ENCODE measurements around the gene UCP3. TPM values are rescaled to one million over a fixed set of nuclear protein-coding genes. Genes with fewer than 3 reads are reported as not detected.

UCP3 gene
- total RNA-seq, 1 experiment from 2014 or later: 1.2 TPM

DNA sequence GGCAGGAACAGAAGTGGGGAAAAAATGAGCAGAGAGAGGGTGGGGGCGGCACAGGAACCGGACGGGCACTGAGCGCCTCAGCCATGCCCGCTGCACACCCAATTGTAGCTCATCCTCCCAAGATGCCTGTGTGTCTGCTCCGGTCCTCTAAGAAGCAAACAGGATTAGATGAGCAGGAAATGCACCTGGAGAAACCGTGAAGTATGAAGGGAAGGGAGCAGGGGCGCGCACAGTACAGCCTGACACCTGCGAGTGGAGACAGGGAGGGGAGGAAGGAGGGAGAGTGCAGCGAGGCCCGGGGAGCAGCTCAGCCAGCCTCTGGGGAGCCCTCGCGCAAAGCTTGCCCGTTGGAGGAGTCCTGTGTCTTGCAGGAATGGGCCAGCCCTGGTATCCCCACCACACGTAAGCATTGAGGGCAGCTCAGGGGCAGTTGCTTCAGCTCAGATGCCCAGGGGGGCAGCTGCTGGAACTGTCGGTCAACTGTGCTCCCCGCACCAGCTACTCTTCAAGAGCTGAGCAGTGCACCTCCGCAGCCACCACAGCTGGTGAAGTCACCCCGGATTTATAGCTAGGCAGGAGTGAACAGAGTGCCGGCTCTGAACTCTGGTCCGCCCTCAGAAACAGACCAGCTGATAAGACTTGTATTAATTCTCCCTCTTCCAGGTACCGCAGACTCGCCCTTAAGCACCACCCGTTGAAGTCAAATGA is 51.1 kb downstream of the UCP3 start:
- no TSS peak for BruUV-seq (replicated peaks)
- Histone ChIP-seq H3F3A (ENCODE audit: low read length, unreplicated experiment) (no peaks in the 10 kb centered on the region), H4K20me1 (ENCODE audit: low read length) (no peaks in the 10 kb centered on the region), H3K9me2 (replicated peaks; ENCODE audit: low read length) (no peaks in the 10 kb centered on the region), H3K27me3 (ENCODE audit: low read length) (no peaks in the 10 kb centered on the region), H3K79me2 (ENCODE audit: low read length) (no peaks in the 10 kb centered on the region), H3K36me3 (ENCODE audit: low read depth, low read length) (no peaks in the 10 kb centered on the region), H2AFZ (ENCODE audit: low read length) (no peak overlapping the region), H3K9me3 (ENCODE audit: low read length) (no peaks in the 10 kb centered on the region), H3K4me1 (ENCODE audit: insufficient read depth, low read length) (peaks cover 8% of the 10 kb centered on the region), H3K9ac (ENCODE audit: low read length) (no peak overlapping the region), H3K4me3 (ENCODE audit: low read length) (no peak overlapping the region), H3K4me2 (ENCODE audit: low read length) (no peak overlapping the region), H3K27ac (ENCODE audit: low read length) (no peak overlapping the region)
- CTCF ChIA-PET: no interaction called here
- ATAC-seq: no peak
- POLR2A ChIA-PET (ENCODE audit: unreplicated experiment): no interaction called here
- intact Hi-C loops (cut with micrococcal nuclease): no loop called here
- no peak for TF ChIP-seq EZH2 (IDR thresholded peaks at IDR 0.05; ENCODE audit: low read length, unreplicated experiment)
- TF ChIP-seq, protein P1, sequence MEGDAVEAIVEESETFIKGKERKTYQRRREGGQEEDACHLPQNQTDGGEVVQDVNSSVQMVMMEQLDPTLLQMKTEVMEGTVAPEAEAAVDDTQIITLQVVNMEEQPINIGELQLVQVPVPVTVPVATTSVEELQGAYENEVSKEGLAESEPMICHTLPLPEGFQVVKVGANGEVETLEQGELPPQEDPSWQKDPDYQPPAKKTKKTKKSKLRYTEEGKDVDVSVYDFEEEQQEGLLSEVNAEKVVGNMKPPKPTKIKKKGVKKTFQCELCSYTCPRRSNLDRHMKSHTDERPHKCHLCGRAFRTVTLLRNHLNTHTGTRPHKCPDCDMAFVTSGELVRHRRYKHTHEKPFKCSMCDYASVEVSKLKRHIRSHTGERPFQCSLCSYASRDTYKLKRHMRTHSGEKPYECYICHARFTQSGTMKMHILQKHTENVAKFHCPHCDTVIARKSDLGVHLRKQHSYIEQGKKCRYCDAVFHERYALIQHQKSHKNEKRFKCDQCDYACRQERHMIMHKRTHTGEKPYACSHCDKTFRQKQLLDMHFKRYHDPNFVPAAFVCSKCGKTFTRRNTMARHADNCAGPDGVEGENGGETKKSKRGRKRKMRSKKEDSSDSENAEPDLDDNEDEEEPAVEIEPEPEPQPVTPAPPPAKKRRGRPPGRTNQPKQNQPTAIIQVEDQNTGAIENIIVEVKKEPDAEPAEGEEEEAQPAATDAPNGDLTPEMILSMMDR (conservative IDR thresholded peaks at IDR 0.05; ENCODE audit: low read depth, low read length): no peak
- no peak for TF ChIP-seq EZH2phosphoT487 (IDR thresholded peaks at IDR 0.05; ENCODE audit: borderline replicate concordance, low read length)
- DNase-seq: no peak

DNA sequence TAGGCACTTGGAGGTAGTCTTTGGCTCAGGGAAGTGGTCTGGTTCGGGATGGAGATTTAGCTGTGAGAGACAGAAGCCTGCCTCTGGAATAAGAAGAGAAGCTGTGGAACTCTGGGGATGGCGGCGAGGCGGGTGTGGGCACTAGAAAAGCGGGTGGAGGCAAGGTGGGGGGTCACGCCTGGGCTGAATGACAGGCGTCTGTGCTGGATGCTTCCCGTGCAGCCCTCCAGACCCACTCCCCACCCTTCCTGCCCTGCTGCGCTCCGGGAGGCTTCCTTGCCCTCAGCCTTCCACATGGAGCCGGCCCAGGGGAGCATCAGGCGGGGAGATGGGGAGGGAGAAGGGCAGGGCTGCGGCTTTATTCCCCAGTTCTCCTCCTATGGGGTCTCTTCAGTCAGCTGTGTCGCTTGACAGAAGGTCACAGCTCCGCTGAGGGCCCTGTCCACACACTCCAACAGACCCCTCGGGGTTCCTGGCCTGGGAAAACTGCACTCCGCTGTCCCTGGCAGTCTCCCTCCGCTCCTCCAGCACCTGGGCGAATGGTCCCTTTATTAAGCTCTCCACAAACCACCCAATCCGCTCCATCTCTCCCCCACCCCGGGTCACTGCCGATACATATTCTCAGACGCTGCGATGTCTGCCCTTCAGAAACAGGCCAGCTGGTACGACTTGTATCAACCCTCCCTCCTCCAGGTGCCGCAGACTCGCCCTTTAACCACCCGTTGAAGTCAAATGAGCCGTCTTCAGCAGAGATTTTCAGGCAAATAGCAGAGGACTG is 51.8 kb downstream of the UCP3 start:
- no peak overlapping the region for H3K27ac ChIP-seq (ENCODE audit: low read length)
- TF ChIP-seq, protein P1 (conservative IDR thresholded peaks at IDR 0.05; ENCODE audit: low read depth, low read length): no peak
- TF ChIP-seq EZH2phosphoT487 (IDR thresholded peaks at IDR 0.05; ENCODE audit: borderline replicate concordance, low read length) (no peak), EZH2 (IDR thresholded peaks at IDR 0.05; ENCODE audit: low read length, unreplicated experiment) (no peak)
- H3K4me2 ChIP-seq (ENCODE audit: low read length): no peak overlapping the region
- H3K79me2 ChIP-seq (ENCODE audit: low read length): no peaks in the 10 kb centered on the region
- H3K36me3 ChIP-seq (ENCODE audit: low read depth, low read length): no peaks in the 10 kb centered on the region
- ChIA-PET CTCF (no interaction called here), POLR2A (ENCODE audit: unreplicated experiment) (no interaction called here)
- no peak for DNase-seq
- no peaks in the 10 kb centered on the region for H3K9me2 ChIP-seq (replicated peaks; ENCODE audit: low read length)
- intact Hi-C loops (cut with micrococcal nuclease): no loop called here
- H3K4me1 ChIP-seq (ENCODE audit: insufficient read depth, low read length): peaks cover 10% of the 10 kb centered on the region
- H4K20me1 ChIP-seq (ENCODE audit: low read length): no peaks in the 10 kb centered on the region
- H3K4me3 ChIP-seq (ENCODE audit: low read length): no peak overlapping the region
- no peaks in the 10 kb centered on the region for H3F3A ChIP-seq (ENCODE audit: low read length, unreplicated experiment)
- BruUV-seq (replicated peaks): no TSS peak
- ATAC-seq: no peak
- H3K9me3 ChIP-seq (ENCODE audit: low read length): no peaks in the 10 kb centered on the region
- no peaks in the 10 kb centered on the region for H3K27me3 ChIP-seq (ENCODE audit: low read length)
- no peak overlapping the region for H3K9ac ChIP-seq (ENCODE audit: low read length)
- no peak overlapping the region for H2AFZ ChIP-seq (ENCODE audit: low read length)

DNA sequence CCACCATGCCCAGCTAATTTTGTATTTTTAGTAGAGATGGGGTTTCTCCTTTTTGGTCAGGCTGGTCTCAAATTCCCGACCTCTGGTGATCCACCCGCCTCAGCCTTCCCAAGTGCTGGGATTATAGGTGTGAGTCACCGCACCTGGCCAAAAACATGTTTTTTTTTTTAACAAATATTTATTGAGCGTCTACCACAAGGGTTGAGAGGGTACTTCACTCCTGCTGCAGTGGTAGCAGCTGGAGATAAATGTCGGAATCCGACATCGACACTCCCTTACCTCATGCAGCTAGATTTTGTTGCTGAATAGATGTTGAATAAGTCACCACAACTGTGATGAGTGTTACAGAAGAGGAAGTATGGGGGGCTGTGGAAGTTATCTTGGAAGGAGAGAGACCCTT is 57.1 kb downstream of the UCP3 start:
- no peaks in the 10 kb centered on the region for H3F3A ChIP-seq (ENCODE audit: low read length, unreplicated experiment)
- BruUV-seq (replicated peaks): no TSS peak
- TF ChIP-seq, protein P1 (conservative IDR thresholded peaks at IDR 0.05; ENCODE audit: low read depth, low read length): no peak
- TF ChIP-seq EZH2phosphoT487 (IDR thresholded peaks at IDR 0.05; ENCODE audit: borderline replicate concordance, low read length): no peak
- TF ChIP-seq EZH2 (IDR thresholded peaks at IDR 0.05; ENCODE audit: low read length, unreplicated experiment): no peak
- no peaks in the 10 kb centered on the region for H3K9me2 ChIP-seq (replicated peaks; ENCODE audit: low read length)
- no peaks in the 10 kb centered on the region for H4K20me1 ChIP-seq (ENCODE audit: low read length)
- H3K36me3 ChIP-seq (ENCODE audit: low read depth, low read length): no peaks in the 10 kb centered on the region
- H3K9me3 ChIP-seq (ENCODE audit: low read length): no peaks in the 10 kb centered on the region
- H3K27ac ChIP-seq (ENCODE audit: low read length): no peak overlapping the region
- ChIA-PET CTCF (no interaction called here), POLR2A (ENCODE audit: unreplicated experiment) (no interaction called here)
- no peak overlapping the region for H3K4me3 ChIP-seq (ENCODE audit: low read length)
- no peak overlapping the region for H3K9ac ChIP-seq (ENCODE audit: low read length)
- no peak overlapping the region for H2AFZ ChIP-seq (ENCODE audit: low read length)
- peak; percentile 66 for DNase-seq
- no peak for ATAC-seq
- peak overlapping the region; percentile 17; the same call in 1 of the 2 replicates for H3K4me2 ChIP-seq (ENCODE audit: low read length)
- H3K79me2 ChIP-seq (ENCODE audit: low read length): no peaks in the 10 kb centered on the region
- intact Hi-C loops (cut with micrococcal nuclease): no loop called here
- H3K27me3 ChIP-seq (ENCODE audit: low read length): no peaks in the 10 kb centered on the region
- peaks cover 21% of the 10 kb centered on the region for H3K4me1 ChIP-seq (ENCODE audit: insufficient read depth, low read length)

Measured in PC-3 (cell line).